ENCODE results near the gene MTREX. TPM values are rescaled to one million over a fixed set of nuclear protein-coding genes. Genes with fewer than 3 reads are reported as not detected.
A peak's percentile ranks its signal among the peaks of the same experiment; 100 is the strongest.

Gene MTREX
- total RNA-seq, 1 experiment from 2014 or later, result 123 TPM

DNA sequence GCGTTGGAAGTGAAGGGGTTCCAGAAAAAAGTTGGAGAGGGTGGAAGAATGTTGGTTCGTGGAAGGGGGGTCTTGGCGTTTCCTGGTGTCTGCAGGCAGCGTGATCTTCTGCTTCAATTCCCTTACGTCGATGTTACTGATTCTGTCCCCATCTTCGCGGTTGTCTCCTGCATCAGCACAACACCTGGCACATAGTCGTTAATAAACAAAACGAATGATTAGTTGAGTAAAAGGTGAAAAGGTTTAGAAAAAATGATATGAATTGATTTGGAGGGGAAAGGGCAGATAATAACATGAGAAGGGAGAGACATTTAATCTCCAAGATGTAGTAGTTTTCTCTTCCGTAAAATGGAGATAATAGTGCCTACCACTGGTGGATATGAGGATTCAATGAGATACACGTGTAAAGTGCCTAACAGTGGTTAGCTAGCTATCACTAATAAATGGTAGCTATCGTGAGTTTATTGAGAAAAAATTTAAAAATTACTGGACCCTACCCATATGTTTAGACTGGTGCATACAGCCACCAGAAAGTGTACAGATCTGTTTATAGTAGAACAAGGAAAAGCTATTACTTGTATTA, 556 bp downstream of the MTREX start:
- Histone ChIP-seq H4K5ac (ENCODE audit: insufficient read length, low read depth, low read length) (peak overlapping the region; percentile 79), H3K14ac (ENCODE audit: insufficient read depth, low read length) (peak overlapping the region; percentile 72; the same call in 1 of the 2 replicates), H2BK5ac (ENCODE audit: insufficient read length, low read length) (peak overlapping the region; percentile 44), H4K20me1 (ENCODE audit: control insufficient read depth, insufficient read depth, insufficient read length) (no peaks in the 10 kb centered on the region), H2AFZ (ENCODE audit: low read length) (no peak overlapping the region), H3K27me3 (ENCODE audit: insufficient read depth, low read length) (no peaks in the 10 kb centered on the region), H3K23me2 (ENCODE audit: insufficient read length, low read depth, low read length, poor library complexity, severe bottlenecking) (peaks cover 3% of the 10 kb centered on the region), H3K4ac (ENCODE audit: low read depth, low read length) (no peak overlapping the region; the same call in 1 of the 2 replicates), H3K79me2 (ENCODE audit: insufficient read depth, low read length) (peaks cover 48% of the 10 kb centered on the region; the same call in 1 of the 2 replicates), H2BK12ac (ENCODE audit: insufficient read length, low read depth, low read length) (no peak overlapping the region), H3K79me1 (ENCODE audit: insufficient read depth, low read depth, low read length, poor library complexity, severe bottlenecking) (peaks cover 3% of the 10 kb centered on the region), H2BK15ac (ENCODE audit: low read depth, low read length) (no peak overlapping the region), H3T11ph (ENCODE audit: low read length) (no peak overlapping the region), H3K27ac (ENCODE audit: insufficient read length, low read depth, low read length) (no peak overlapping the region), H2AK5ac (ENCODE audit: insufficient read length, low read length) (no peak overlapping the region), H3K4me2 (ENCODE audit: insufficient read depth, insufficient read length, low read length) (peak overlapping the region; percentile 80), H3K9me3 (ENCODE audit: control insufficient read depth, low read depth, low read length) (no peaks in the 10 kb centered on the region), H4K8ac (replicated peaks; ENCODE audit: insufficient read length, low read depth, low read length) (no peak overlapping the region), H2BK20ac (ENCODE audit: low read depth, low read length, poor library complexity, severe bottlenecking) (no peak overlapping the region), H4K91ac (ENCODE audit: insufficient read length, low read depth, low read length) (no peak overlapping the region), H3K18ac (ENCODE audit: insufficient read length, low read depth, low read length) (peak overlapping the region; percentile 31), H2BK120ac (ENCODE audit: low read depth, low read length, poor library complexity, severe bottlenecking) (no peak overlapping the region), H3K56ac (ENCODE audit: insufficient read length, low read depth, low read length) (peak overlapping the region; percentile 59), H3K4me1 (ENCODE audit: insufficient read depth, low read length) (peaks cover 2% of the 10 kb centered on the region; the same call in 1 of the 2 replicates), H3K9ac (ENCODE audit: extremely low read depth, insufficient read length, low read length) (peak overlapping the region; percentile 86), H3K23ac (ENCODE audit: insufficient read length, low read depth, low read length) (no peak overlapping the region)
- Mint-ChIP-seq H3K9me3 (no peaks in the 10 kb centered on the region), H3K27me3 (ENCODE audit: low read depth) (no peaks in the 10 kb centered on the region), H3K4me3 (no peak overlapping the region), H3K4me1 (peaks cover 4 to 9% of the 10 kb centered on the region in 2 experiments), H3K36me3 (ENCODE audit: insufficient read depth in 1 of 3, low read depth in 3 of 3) (peaks cover 7 to 16% (median 11%) of the 10 kb centered on the region in 3 experiments; a peak in 5 of 7 replicates), H3K27ac (no peak overlapping the region)
- DNase-seq, result no peak
- TF ChIP-seq, protein P1, sequence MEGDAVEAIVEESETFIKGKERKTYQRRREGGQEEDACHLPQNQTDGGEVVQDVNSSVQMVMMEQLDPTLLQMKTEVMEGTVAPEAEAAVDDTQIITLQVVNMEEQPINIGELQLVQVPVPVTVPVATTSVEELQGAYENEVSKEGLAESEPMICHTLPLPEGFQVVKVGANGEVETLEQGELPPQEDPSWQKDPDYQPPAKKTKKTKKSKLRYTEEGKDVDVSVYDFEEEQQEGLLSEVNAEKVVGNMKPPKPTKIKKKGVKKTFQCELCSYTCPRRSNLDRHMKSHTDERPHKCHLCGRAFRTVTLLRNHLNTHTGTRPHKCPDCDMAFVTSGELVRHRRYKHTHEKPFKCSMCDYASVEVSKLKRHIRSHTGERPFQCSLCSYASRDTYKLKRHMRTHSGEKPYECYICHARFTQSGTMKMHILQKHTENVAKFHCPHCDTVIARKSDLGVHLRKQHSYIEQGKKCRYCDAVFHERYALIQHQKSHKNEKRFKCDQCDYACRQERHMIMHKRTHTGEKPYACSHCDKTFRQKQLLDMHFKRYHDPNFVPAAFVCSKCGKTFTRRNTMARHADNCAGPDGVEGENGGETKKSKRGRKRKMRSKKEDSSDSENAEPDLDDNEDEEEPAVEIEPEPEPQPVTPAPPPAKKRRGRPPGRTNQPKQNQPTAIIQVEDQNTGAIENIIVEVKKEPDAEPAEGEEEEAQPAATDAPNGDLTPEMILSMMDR (conservative IDR thresholded peaks at IDR 0.05), result no peak; the same call in 2 of the 3 replicates
- WGBS (ENCODE audit: extremely low coverage, insufficient read length, low lambda C conversion rate), result 100% methylated on average over 1 of the region's 13 CpGs
